SH-SY5Y (cell line): ENCODE results near the gene LRRTM3.

Experiments
- GATA2 ChIP-seq: IDR thresholded peaks from 2 replicates; pipeline ENCODE4 v1.6.1; 2011; ENCODE audit warnings: mild to moderate bottlenecking, low read depth, low read length
- GATA3 ChIP-seq: IDR thresholded peaks from 2 replicates; pipeline ENCODE4 v1.6.1; 2011; ENCODE audit warnings: low read depth, mild to moderate bottlenecking, low read length, moderate library complexity

GRCh38 chr10:67119651-67120050, 193.8 kb downstream of the LRRTM3 start:
- TF ChIP-seq GATA2 = no peak
- TF ChIP-seq GATA3 = no peak
